GF-D8 (cell line): ENCODE measurements around the gene CASS4.
A peak's percentile ranks its signal among the peaks of the same experiment; 100 is the strongest.
"Not testable (repeated sequence)": the region's sequence is repeated elsewhere in the genome, so short reads cannot be mapped to it uniquely, and the experiment has no call there.

Source experiments
- DNase-seq: peaks from one replicate; lab custom pipeline; 2025; lab: John Stamatoyannopoulos, UW

Gene CASS4, protein sequence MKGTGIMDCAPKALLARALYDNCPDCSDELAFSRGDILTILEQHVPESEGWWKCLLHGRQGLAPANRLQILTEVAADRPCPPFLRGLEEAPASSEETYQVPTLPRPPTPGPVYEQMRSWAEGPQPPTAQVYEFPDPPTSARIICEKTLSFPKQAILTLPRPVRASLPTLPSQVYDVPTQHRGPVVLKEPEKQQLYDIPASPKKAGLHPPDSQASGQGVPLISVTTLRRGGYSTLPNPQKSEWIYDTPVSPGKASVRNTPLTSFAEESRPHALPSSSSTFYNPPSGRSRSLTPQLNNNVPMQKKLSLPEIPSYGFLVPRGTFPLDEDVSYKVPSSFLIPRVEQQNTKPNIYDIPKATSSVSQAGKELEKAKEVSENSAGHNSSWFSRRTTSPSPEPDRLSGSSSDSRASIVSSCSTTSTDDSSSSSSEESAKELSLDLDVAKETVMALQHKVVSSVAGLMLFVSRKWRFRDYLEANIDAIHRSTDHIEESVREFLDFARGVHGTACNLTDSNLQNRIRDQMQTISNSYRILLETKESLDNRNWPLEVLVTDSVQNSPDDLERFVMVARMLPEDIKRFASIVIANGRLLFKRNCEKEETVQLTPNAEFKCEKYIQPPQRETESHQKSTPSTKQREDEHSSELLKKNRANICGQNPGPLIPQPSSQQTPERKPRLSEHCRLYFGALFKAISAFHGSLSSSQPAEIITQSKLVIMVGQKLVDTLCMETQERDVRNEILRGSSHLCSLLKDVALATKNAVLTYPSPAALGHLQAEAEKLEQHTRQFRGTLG

DNA sequence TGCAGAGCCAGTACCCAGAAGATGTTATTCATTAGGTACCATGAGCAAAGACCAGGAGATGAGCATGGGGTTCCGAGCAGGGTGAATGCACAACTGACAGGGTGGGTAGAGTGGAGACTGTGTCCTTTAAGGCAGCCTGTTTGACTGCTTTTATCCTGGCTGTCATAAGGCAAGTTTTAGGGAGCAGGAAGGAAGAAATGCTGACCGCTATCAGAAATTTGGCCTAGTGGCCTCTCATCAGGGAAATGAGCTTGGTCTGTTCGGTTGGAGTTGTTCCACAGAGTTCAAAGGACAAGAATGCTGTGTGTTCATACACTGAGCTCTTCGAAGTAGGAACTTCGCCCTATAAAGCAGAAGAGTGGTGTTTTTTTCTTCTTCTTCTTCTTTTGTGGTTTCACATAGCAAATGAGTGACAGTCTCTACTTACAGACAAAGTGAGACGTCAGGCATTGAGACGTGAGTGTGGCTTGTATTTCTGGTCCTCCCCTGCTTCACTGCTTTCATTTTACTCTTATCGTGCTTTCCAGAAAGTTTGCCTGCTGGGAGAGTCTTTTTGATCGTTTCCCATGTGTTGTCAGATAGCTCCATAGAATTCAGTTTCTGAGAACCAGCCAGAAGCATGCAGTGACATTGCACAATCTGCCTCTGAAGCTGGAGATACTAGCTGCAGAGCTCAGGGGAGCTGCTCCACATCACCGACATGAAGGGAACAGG is at the start of gene CASS4:
Gene CASS4 (plus strand): TSS at position 502 of the 714 bp plus-strand sequence. CDS start 199 bp downstream, at position 701.
- DNase-seq, result peak; percentile 87

DNA sequence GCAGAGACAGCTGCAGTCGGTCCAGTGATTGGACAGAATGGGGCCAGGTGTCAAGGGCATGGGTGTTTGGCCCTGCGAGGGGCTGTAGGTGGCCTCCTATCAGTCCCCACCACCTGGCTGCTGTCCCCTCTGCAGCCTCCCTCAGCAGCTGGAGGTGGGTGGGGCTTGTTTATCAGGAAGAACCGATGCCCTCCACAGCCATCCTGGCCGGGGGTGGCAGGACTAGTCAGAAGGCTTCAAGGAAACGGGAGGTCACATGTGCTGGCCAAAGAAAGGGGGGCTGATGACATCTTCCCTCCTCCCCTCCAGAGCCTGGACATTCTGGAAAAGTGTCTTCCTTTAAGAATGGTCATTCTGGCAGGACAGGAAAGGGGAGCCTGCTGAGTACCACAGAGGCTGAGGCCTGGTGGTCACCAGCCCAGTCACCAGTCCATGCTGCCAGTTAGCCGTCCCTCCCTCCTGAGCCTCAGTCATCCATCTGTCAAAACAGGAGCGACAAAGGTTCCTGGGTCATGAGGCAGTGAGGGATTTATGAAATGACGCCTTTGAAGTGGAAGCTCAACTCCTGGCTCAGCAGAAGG is 49.1 kb upstream of the CASS4 start:
- no peak for DNase-seq

- no peak for DNase-seq
Observed at GRCh38 chr20:56363491-56363890, 48.6 kb upstream of the CASS4 start.

DNA sequence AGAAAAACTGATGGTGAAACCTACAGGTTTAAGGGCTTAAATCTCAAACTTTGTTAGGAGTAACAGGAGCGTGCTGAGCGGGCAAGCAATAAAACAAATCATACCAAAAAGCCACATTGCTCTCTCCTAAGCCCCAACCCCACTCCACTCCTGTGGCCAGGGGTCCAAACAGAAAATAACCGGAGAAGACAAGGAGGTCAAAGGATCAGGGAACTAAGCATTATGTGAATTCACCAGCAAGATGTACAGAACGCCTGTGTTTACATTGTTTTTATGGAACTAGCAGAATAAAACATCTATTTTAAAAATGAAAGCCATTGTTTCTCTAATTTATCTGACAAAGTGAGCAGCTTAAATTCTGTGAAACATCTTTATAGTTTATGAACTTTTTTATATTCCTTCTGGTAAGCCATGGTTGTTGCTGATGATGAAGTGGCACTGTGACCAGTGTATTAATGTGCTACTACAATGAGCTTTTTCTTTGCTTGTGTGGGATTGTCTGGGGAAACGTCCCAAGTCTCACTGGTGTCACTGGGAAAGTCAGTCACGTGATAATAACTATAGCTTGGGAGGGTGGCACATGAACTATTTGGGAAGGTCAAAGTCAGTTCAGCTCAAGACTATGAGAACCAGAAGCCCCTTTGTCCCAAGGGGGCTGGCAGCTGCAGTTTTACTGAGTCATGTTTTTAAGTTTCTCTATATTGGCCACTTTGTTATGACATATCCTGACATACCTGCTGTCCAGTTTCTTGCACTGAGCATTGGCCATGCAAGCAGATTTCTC is 43.5 kb upstream of the CASS4 start:
- DNase-seq, result no peak

- no peak for DNase-seq
Observed at GRCh38 chr20:56369179-56369578, 42.9 kb upstream of the CASS4 start.

- no peak for DNase-seq
Observed at GRCh38 chr20:56371977-56372376, 40.1 kb upstream of the CASS4 start.

DNA sequence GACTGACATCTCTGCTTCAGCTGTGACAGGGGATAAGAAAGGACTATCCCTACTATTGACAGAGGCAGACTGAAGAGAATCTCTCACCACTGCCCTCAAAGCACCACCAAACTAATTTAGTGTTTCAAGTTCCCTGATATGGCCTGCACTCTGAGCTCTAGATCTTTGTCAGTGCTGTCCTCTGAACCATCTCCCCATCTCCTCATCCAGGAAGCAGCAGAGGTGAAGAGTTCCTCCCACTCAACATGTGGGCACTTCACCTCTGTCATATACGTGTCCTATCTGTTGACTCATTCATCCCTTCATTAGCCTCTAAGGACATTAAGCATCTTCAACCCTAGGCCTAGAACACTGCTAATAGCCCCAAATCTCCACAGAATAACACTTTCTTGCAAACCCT is 39.2 kb upstream of the CASS4 start:
- DNase-seq, result no peak

GRCh38 chr20:56373942-56374341 is 38.1 kb upstream of the CASS4 start:
- DNase-seq, result peak; percentile 96

DNA sequence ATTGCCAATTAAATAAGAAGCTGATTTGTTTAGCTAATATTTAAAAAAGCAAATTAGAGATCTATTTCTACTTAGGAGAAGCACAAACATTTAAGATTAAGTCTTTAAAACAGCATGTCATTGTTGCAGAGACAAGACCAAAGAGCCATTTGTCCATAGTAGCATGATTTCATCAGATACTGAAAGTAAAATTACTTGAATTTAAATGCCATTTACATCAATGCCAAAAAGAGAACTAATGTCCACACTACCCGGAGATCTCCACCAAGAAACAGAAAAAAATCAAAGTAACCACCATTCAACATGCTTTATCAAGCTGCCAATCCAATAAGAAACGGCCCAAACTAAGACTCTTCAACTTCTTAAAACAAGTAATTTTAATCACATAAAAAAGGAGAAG is 35.7 kb upstream of the CASS4 start:
- DNase-seq, result no peak

DNA sequence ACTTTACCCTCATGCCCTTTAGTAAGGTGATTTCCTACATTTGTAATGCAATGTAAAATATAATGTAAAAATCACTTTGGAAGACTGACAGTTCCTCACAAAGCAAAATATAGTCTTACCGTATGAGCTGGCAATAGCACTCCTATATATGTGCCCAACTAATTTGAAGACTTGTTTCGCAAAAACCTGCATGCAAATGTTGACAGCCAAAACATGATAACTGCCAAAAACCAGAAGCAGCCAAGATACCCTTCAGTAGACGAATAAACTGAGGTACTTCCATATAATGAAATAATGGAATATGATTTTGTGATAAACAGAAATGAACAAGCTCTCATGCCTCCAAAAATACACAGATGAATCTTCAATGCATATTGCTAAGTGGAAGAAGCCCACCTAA is 33.7 kb upstream of the CASS4 start:
- DNase-seq, result no peak

DNA sequence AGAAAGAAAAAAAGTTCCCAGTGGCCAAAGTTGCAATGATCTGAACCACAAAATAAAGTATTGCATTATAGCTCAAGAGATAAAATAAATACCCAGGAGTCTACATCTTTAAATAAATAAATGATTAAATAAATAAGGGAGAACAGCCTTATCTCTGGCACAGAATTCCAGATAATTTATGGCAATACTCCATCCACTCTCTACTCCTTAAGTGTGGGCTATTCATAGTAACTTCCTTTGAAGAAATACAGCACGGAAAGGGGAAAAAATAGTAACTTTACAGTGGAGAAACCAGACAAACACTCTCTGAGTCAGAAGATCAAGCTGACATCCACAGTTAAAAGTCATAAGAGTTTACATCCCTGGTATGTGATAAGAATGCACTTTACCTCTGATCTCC is 31.7 kb upstream of the CASS4 start:
- no peak for DNase-seq

DNA sequence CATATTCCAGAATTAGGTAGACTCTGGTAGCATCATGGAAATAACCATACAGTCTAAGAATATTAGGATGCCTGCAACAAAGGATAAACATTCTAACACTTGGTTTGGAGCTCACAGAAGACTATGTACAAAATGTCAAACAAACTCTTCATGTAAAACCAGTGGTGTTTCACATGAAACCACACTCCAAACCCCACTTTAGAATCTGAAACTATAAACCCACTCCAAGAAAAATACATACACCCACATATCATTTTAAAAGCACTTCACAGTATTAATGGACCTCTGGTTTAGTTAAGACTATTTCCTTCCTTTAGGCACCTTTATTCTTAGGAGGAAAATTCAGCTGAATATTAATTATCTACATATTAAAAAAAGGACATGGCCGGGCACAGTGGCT is 30.6 kb upstream of the CASS4 start:
- DNase-seq, result no peak

DNA sequence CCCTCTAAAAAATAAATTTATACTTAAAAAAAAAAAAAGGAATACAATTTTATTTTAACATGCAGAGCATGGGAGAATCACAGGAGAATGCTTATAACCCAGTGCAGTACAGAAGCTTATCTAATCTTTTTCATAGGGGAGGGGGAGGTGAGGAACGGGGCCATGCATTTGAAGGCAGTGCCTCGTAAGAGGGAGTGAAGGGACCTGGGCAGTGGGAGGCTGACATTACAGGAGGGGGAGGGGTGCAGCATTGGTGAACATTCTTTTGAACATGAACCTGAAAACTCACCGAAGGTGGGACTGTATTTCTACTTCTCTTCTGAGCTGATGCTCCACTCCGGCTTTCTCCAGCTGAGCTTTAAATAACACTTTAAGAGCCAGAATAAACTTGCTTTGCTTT is 29.4 kb upstream of the CASS4 start:
- no peak for DNase-seq

DNA sequence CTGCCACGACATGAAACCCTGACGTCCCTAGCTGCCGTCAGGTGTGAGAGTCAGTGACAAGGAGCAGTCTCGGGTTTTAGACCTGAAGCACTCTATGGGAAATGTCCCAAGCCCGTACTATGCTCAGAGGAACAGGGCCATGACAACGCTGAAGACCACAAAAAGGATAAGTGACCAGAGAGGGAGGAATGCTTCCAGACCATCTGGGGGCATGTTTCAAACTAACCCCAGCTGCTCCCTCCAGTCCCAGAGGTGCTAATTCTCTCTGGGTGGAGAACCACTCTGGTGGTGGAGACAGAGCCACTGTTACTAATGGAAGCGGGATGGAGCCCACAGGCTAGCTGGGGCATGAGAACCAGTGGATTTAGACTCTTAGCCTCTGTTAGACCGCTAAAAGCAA is 28.7 kb upstream of the CASS4 start:
- DNase-seq, result no peak

DNA sequence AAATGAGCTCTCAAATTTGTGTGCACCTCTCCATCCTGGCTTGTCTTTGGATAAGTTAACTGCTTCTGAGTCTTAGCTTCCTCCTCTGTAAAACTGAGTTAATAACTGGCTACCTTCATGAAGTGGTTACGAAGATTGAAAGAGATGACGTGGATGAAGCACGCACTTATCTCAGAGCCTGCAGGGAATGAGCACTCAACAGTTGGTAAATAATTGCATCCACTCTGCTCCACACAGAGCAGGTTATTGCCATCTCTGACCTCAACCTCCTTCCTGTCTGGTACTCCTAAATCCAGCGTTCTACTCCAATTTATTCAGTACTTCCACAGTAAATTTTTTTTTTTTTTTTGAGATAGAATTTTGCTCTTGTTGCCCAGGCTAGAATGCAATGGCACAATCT is 26.9 kb upstream of the CASS4 start:
- no peak for DNase-seq

- DNase-seq, result no peak
Observed at GRCh38 chr20:56386219-56386618, 25.8 kb upstream of the CASS4 start.

DNA sequence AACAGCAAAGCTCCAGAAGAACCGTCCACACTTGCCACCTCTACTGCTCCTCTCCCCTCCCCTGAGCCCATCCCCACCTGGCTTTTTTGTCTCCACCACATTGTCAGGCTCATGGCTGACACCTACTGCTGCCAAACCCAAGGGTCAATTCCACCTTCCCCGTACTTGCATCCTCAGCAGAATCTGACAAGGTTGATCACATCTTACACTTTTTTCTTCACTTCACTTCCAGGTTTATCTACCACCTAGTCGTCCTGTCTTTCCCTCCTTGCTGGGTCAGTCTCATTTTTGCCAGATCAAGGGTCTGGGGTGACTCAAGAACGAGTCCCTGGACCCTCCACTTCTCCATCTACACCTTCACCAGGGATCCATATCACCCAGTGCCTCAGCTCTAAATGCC is 23.2 kb upstream of the CASS4 start:
- no peak for DNase-seq

GRCh38 chr20:56389807-56390206 is 22.3 kb upstream of the CASS4 start:
- no peak for DNase-seq

GRCh38 chr20:56390396-56390795 is 21.7 kb upstream of the CASS4 start:
- DNase-seq, result not testable (repeated sequence)

DNA sequence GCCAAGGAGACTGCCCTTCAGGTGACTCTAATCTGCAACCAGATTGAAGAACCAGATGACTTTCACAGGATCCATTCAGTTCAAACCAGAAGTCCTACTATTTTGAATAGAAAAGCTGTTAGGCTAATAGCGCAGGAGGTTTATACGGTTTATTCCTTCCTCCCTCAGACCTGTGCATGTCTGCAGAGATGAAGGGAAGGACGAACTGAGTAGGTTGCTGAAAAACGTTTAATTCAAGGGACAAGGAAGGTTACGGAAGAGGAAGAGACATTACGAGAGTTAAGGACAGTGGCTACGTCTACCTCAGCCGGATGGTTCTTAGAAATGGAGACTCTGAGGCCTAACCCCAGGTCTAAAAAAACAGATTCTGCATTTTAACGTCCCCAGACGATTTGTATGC is 21.0 kb upstream of the CASS4 start:
- DNase-seq, result peak; percentile 22

GRCh38 chr20:56391596-56392131 is 20.4 kb upstream of the CASS4 start:
- no peak for DNase-seq
